Fibroblast of skin of left biceps (primary cell): ENCODE data around the gene GALNT17.

ENCODE experiments used
- DNase-seq, 2 experiments: peaks; one replicate each; pipeline ENCODE4 v3.0.0-alpha.2; 2013; ENCODE audit warnings: low read depth in 2 of 2

GALNT17 gene

DNA sequence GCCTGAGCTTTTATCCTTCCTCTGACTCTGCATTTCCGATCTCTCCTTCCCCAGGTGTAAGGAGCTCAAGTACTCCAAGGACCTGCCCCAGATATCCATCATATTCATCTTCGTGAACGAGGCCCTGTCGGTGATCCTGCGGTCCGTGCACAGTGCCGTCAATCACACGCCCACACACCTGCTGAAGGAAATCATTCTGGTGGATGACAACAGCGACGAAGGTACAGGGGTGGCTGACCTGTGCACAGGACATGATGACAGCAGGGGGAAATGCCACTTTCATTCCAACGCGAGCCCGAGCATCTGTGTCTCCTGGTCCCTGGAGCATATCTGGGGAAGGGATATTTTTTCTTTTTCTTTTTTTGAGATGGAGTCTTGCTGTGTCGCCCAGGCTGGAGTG is 256.2 kb downstream of the GALNT17 start:
- DNase-seq: no peak

DNA sequence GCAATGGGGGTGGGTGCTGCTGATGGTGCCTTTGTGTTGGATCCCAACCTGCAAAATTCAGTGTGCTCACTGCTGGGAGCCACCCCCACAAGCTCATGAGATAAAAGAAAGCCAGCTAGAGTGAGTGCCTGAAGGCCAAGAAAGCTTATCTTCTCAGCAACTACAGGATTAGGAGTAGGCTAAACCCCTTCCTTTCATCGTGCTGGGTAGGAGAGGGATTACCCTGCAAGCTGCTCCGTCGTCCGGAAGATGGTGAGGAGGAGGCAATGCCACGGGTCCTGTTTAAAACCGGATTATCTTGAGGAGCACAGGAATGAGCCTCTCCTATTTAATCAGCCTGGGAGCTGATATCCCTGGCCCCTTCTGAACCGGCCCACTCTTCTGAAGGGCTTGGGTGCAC is 258.0 kb downstream of the GALNT17 start:
- DNase-seq: no peak

DNA sequence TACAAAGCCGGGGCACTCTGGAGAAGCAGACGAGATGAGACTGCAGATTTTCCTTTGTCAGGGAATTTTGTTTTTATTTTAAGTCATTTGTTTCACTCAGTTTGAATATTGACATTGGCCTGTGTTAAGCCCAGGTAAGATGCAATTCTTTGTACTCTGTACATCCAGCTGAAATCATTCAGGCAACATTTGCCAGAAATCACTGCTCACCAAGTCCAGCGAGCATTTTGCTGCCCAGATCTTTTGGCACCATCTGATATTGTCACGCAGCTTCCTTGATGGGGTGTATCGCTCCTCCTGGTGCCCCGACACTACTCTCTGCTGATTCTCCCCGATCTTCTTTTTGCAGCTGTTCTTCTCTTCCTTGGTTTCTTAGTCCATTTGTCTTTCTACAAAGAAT is 261.7 kb downstream of the GALNT17 start:
- no peak for DNase-seq

DNA sequence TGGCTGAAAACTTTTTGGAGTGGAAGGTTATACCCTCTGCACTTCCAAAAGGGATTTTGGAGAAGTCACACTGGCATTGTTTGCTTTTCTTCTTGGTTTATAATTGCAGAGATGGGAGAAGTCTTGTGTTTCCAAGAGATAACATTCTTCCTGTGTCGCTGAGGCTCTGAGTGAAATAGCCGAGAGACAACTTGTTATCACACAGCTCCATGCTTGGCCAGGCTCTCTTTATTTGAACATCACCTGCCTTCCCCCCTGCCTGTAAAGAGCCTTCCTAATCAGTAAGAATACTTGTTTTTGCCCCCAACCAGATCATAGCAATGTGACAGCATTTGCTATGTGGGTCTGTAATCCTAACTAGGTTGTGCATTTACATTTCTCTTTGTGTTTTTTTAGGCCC is 270.7 kb downstream of the GALNT17 start:
- no peak for DNase-seq

DNA sequence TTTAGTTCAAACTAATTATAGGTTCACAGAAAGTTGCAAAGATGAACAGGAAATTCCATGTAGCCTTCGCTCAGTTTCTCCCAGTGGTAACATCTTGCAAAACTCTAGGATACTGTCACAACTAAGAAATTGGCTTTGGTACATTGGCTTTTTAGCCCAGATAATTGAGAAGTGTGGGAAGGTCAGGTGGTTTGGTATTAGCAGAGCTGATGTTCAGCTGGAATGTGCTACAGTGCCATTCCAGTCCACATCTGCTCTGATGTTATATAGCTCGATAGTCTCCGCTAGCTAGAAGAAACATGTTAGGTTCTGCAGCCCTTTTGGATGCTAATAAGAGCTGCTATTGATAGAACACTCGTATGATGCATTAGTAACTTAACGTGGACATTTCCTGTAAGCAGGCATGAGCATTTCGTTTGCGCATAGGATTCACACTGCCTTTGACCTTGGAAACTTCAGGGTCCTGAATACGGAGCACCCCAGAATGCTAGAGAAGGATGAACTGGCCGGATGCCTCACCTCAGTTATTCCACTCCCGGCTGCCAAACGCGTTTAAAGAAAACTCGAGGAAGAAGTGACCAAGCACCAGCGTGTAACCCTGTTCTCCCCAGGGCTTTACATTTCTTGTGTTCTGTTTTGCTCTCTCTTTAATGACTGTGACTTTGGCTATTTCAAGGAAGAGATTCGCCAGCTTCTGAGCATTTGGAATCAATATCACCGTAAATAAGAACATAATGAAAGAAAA is 271.4 kb downstream of the GALNT17 start:
- no peak for DNase-seq

DNA sequence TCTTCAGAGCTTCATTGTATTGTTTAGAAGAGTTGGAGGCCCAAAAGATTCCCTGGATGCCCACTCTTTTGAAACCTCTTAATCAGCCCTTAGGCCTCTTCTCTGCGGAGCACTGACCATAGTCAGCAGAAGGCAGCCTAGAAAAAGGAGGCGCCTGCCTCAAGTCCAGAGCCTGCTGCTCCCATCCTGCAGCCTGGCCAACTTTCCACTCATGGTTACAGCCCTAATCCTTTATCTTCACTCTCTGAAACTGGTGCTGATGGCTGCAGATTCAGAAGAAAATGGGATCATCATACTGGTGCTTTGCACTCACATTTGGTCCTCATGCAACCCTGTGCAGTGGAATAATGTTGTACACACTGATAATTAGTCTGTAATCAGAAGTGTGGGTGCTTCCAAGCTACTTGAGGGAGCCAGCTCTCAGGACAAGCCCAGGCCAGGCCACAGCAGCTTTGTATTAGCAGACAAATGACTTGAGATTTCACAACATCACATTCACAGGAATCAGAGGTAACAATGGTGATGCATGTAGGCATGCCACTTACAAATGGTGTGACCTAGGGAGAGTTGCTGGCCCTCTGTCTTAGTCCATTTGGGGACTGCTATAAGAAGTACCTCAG is 272.9 kb downstream of the GALNT17 start:
- DNase-seq: no peak

DNA sequence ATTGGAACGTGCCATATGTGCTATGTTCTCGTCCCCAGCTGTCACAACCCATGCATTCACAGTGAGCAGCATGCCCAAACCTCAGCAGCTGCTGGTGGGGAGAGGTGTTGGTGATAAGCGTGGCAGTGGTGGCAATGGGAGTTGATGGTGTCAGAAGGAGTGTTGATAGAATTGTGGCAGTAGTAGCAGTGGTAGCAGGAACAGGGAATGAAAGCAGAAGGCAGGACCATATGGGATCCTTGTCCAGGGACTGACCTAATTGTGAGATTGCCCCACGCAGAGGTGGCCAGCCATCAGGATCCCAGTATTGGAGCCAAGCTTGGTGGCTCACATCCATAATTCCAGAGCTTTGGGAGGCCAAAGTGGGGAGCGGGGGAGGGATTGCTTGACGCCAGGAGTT is 276.3 kb downstream of the GALNT17 start:
- DNase-seq: no peak

DNA sequence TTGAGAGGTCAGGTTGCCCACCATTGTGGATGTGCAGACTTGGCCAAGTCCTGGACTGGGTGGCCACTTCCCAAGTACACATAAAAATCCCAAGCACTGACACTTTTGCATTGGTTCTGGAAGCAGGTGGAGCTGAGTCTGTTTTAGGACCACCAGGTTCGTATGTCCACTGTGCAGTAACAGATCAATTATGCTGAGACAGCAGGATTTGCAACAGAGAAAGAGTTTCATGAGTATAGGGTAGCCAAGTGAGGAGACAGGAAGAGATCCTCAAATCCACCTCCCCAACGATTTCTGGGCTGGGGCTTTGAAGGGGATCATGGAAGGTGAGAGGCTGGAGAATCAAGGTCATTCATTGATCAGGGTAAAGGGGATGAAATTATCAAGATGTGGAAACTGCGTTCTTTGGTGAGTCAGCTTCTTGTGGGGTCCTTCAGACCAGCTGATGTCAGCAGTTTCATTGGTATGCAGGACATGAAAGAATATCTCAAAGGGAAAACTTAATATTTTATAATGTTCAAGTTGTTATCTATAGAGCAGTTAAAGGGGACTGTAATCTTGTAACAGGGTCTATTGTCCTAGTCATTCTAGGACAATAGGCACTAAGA is 277.7 kb downstream of the GALNT17 start:
- no peak for DNase-seq

DNA sequence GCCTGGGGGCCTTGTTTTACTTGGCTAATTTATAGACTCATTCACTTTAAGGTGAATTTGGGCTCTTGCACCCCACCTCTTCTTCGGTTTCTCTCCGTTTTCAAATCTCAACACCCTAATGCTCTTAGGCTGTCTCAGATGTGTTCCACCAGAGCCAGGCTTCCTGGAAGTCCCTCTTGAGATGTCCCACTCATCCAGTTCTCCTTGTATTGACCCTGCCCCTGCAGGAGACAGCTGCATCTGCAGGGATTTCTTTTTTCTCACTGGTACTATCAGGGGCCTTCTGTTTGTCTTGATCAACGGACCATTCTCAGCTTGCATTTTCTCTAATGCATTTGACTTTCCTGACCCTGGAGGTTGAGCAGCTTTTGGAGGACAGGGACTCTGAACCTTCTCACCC is 279.5 kb downstream of the GALNT17 start:
- no peak for DNase-seq

DNA sequence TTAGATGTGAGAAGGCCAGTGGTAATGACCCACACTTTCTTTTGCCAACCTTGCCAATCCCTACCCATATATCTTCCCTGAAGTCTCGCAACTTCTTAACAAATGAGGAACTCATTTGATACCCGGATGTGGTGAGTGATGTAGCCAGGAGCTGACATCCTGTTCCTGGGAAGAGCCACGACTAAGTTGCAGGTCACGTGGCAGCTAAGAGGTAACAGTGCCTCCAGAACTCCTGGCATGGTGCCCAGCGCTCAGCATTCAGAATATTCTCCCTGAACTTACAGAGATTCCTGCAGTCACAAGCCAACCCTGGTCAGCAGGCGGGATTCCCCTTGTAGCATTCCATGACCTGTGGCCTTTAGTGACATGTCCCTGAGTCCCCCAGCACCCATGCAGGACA is 282.5 kb downstream of the GALNT17 start:
- no peak for DNase-seq

DNA sequence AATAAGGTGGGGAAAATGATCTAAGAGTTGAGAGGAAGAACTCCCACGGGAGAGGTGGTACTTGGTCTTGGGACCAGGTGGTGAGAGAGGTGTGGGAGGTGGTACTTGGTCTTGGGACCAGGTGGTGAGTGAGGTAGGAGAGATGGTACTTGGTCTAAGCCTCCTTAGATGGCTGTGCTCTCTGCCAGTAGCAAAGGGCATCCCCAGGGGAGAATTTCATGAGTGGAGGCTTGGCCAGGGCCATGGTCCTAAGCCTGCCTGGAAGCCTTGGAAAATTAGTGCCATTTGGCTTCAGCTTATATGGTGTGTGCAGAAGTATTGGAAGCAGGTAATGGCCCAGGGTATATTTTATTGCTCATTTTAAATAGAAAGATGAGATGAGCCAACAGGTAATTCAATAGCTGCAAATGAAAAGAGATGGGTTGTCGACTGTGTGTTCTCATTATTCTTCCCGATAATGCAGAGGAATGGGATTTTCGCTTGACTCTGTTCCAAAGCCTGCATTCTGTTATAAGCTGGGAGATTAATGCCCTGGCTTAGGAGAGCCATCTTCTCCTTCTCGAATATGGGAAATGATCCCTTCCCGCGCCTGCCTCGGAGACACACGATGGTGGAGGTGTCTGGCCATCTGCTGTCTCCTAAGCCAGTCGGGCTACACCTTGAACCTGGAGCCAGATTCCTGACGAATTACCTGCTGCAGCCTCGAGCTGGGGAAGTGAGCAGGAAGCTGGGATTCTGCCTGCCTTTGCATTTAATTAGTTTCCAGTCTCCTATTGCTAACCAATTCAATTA is 287.8 kb downstream of the GALNT17 start:
- DNase-seq: no peak

DNA sequence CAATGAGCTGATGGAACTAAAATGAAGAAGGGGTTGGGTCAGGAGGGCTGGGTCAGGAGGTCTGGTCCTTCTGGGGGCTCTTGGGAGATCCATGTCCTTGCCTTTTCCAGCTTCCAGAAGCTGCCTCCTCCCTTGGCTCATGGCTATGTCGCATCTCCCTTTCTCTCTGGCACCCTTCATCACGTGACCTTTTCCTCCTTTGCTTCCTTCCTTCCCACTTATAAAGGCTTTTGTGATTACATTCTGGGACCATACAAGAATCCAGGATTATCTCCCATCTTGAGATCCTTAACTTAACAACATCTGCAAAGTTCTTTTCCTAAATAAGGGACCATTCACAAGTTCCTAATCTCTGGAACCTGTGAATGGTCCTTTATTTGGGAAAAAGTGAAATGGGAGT is 290.2 kb downstream of the GALNT17 start:
- no peak for DNase-seq

DNA sequence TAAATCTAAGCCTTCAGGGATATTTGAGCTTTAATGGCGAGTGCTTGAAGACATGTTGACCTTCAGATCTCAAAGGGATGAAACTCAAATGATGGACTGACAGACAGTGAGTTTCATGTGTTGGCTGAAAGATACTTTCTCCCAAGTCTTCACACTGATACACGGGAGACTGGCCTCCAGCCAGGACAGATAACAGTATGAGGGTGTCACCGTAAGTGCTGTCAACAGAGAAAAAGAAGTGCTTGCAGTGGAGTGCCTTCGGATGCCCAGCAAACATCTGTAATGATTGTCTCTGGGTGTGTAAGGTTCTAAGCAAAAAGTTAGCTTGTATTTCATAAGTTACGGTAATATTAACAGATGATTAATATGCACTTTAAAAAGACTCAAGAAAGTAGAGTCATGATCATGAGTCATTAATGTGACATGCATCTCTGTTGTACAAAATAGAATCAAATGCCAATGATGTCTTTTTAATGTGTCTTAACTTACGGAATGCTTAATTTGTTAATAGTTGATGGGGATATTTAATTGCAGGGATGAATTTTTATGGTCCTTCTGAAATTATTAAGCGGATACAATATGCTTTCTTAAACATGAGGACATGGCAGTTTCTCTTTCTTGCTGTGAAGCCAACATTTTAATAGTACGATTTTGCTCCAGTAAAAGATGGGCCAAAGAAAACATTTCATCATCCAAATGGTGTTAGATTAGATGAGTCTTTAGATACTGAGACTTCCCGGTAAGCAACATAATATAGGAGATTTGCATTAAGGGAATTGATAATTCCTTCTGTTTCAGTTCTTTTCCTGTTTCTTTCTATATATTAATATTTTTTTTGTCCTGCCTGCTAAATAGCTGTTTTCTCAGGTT is 292.5 kb downstream of the GALNT17 start:
- no peak for DNase-seq

DNA sequence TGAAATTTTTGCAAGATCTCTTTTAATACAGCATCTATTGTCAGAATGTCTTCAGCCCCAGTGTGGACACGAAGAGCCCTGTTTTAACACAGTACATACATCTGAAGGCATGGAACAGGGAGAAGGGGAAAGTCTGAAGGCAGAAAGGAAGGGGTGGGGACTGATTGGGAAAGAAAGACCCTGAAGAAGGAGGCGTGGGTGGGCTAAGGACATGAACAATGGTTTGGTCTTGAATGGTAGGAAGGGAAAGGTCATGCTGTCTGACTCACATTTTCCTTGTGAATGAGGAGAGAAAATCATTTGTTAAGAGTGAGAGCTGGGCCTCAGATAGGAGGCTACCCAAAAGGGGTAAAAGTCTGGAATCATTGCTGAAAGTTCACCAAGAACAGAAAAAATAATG is 297.1 kb downstream of the GALNT17 start:
- no peak for DNase-seq

DNA sequence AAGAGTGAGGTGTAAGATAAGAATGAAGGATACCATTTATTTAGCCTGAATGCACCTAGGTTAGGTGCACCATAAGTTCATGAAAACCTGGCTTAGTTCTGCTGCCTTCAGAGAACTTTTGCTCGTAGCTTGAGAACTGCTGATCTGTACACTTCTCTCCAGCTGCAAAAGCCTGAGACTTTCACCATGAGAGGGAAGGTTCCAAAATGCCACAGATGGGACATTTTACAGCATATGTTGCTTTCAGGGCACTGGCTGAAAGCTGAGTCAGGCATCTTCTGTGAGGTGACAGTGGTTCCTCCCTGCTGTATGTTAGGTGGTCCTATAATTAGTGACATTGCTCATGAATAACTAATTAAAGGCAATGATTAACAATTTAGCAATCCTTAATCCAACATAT is 298.3 kb downstream of the GALNT17 start:
- no peak for DNase-seq

DNA sequence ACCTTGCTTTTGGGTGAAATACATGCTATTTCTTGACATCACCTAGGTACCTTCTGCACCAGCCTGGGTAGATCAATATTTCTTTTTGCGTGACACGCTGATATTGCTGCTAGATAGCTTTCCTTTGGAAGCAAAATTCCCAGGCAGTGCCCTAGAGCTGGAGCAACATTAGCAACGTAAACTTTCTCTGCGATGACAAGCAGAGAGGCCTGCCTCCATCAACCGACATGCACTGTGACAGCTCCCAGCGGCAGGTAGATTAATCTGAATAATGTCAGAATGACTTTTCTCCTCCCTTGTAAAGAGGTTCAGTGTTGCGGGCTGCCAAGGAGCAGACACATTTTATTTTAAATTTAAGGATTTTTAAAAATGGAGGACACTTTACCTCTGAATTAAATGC is 307.4 kb downstream of the GALNT17 start:
- DNase-seq: no peak

DNA sequence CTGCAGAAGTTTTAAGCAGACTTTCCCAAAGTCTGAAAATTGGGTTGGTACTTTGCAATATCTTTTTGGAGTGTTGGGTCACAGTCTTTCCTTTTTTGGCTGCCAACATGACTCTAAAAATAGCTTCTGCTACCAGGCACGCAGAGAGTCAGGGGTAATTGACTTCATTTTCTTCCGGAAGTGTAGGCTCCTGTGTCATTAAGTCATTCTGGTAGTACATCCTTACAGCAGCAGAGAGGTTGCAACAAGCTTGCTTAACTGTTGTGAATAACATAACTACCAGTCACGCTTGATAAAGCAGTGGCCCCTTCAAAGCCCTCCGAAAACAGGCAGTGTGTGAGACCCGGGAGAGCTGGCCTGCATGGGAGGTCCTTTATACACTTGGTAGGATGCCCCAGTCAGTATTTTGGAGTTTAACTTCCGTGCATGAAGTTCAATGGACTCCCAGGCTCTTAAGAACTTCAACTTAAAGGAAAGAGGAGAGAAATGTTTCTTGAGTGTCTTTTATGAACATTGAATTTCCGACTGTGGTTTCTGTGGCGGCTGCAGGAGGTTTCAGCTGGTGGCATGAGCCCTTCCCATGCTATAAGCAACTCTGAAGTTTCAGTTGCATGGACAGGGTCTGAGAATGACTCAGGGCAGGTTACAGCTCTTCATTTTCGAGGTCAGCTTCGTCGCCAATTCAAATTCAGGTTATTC is 310.7 kb downstream of the GALNT17 start:
- DNase-seq: no peak

DNA sequence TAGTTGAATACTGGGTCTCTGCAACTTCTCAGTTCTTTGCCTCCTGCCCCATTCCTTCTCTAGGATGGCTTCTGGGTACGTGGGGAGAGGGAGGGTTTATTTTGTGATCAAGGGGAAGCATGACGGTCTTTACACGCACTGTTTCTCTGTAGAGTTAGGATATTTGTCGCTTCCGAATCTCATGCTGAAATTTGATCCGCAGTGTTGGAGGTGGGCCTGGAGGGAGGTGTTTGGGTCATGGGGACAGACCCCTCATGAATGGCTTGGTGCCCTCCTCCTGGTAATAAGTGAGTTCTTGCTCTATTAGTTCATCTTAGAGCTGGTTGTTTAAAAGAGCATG is 311.2 kb downstream of the GALNT17 start:
- DNase-seq: no peak

DNA sequence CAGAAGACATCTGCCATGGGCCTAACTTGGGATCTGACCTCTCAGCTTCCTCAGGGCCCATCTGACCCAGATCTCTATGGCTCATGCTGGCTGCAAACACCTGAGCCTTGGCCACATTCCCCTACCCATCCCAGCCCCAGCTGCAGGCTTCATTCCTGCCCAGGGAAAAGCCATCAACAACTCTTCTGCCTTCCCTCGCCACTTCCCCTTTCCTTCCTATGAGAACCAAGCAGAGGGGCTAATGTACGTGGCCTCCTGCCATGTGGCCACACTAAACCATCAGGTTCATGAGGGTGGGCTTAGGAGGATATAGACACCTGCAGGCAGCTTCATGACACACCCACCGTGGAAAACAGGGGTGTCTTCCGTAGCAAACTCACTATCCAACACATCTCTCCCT is 312.2 kb downstream of the GALNT17 start:
- no peak for DNase-seq

DNA sequence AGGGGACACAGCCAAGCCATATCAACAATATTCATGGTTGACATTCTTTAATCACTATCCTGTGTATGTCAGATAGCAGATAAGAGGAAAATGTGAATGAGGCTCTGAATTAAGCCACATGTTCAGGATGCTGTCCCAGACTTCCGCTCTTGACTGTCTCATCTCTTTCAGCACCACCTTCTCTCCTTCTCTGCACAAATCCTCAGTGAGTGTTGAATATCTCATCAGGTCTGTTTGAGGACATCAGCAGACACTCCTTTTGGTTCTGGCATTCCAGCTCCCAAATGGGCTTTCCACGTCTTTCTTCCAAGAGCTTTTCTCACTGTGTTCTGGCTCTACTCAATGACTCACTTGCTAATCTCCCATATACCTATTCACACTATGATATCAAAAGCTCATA is 321.7 kb downstream of the GALNT17 start:
- DNase-seq: no peak

DNA sequence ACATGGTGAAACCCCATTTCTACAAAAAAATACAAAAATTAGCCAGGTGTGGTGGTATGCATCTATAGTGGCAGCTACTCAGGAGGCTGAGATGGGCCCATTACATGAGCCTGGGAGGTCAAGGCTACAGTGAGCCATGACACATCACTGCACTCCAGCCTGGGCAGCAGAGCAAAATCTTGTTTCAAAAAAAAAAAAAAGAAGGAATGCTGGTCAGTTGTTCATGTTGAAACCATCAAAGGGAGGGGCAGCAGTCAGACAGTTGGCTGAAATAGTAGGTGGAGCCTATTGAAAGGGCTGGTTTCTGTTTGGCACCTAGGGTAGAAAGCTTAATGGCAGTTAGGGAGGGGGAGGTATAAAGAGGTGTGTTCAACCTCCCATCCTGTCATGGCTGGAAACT is 323.0 kb downstream of the GALNT17 start:
- no peak for DNase-seq
